HG03025 (cell line): Measurements from ENCODE around the gene GSTA4.

Source experiments
- ATAC-seq: cut with Tn5 transposase; IDR thresholded peaks from one replicate; pipeline ENCODE4 v1.9.1; 2021; ENCODE audit warnings: mild to moderate bottlenecking, moderate library complexity; ENCODE audit not compliant: unreplicated experiment, low FRiP score

Gene GSTA4

DNA sequence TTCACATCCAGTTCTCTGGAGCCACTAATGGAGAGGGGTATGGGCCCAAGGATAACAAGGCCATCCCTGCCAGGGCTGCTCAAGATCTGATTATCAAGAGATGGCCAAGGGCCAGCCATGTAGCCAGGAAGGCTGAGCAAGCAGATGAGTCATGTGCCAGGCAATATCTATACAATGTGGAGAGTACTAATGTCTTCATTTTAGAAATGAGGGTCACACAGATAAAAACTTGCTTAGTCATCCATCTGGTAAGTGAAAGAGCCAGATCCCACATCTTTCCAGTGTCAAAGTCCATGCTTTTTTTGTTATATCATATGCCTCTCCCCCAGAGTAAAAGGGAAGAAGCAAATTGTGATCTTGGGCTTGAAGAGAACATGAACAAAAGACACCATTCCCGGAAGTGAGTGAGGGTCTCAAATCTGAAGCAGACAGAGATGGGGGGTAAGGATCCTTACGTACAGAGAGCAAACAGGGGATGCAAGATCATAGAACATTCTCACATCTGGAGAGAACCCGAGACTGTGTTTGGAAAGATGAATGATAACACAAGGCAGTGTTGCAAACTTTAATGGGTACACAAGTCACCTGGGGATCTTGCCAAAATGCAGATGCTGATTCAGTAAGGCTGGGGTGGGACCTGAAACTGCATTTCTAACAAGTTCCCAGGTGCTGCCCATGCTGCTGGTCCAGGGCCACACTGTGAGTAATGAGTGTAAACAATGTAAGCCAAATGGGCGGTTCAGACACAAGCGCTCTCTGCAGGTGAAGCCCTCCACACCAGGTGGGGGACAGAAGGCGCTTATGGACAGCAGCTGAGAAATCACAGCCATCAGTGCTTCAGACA is 65.5 kb downstream of the GSTA4 start:
- no peak for ATAC-seq
